ENCODE data around the gene HDAC4.
A peak's percentile ranks its signal among the peaks of the same experiment; 100 is the strongest.

Gene HDAC4

GRCh38 chr2:239150125-239151011, 250.5 kb downstream of the HDAC4 start:
- DNase-seq: no peak

GRCh38 chr2:239149501-239149900, 251.3 kb downstream of the HDAC4 start:
- DNase-seq: no peak

GRCh38 chr2:239148495-239149200, 252.2 kb downstream of the HDAC4 start:
- DNase-seq: no peak

- no peak for DNase-seq
These were observed 253.4 kb downstream of the HDAC4 start for GRCh38 chr2:239147376-239147775.

GRCh38 chr2:239146741-239147181, 254.1 kb downstream of the HDAC4 start:
- no peak for DNase-seq

GRCh38 chr2:239146011-239146641, 254.7 kb downstream of the HDAC4 start:
- DNase-seq: no peak

GRCh38 chr2:239145601-239146000, 255.2 kb downstream of the HDAC4 start:
- DNase-seq: no peak

GRCh38 chr2:239145106-239145505, 255.7 kb downstream of the HDAC4 start:
- DNase-seq: no peak

GRCh38 chr2:239144713-239144999, 256.2 kb downstream of the HDAC4 start:
- no peak for DNase-seq

GRCh38 chr2:239143858-239144712, 256.7 kb downstream of the HDAC4 start:
- DNase-seq: peak in 2 of 3 donors; percentile 37 to 51

GRCh38 chr2:239142806-239143205, 258.0 kb downstream of the HDAC4 start:
- no peak for DNase-seq

GRCh38 chr2:239142296-239142695, 258.5 kb downstream of the HDAC4 start:
- no peak for DNase-seq

- no peak for DNase-seq
These were observed 259.6 kb downstream of the HDAC4 start for GRCh38 chr2:239141021-239141760.

GRCh38 chr2:239140346-239141020, 260.3 kb downstream of the HDAC4 start:
- no peak for DNase-seq

- DNase-seq: no peak
These were observed 261.3 kb downstream of the HDAC4 start for GRCh38 chr2:239139566-239139965.

- DNase-seq: no peak
These were observed 261.7 kb downstream of the HDAC4 start for GRCh38 chr2:239139101-239139500.

GRCh38 chr2:239138610-239139009, 262.2 kb downstream of the HDAC4 start:
- no peak for DNase-seq

- DNase-seq: no peak
These were observed 262.9 kb downstream of the HDAC4 start for GRCh38 chr2:239137898-239138283.

- no peak for DNase-seq
These were observed 263.5 kb downstream of the HDAC4 start for GRCh38 chr2:239137165-239137897.

- no peak for DNase-seq
These were observed 264.1 kb downstream of the HDAC4 start for GRCh38 chr2:239136762-239137161.

- no peak for DNase-seq
These were observed 264.6 kb downstream of the HDAC4 start for GRCh38 chr2:239136203-239136602.

Data from suppressor macrophage treated with lipopolysaccharide for 1 hour (primary cell).